GM12865 (cell line): Measurements from ENCODE around the gene CNTNAP2.

ENCODE experiments used
- DNase-seq: peaks from one replicate; pipeline ENCODE4 v3.0.0; 2010; ENCODE audit warnings: low read depth
- H3K4me3 ChIP-seq: 2 replicates; pipeline ENCODE4 v1.5.1; 2011; ENCODE audit warnings: mild to moderate bottlenecking, low read depth, low read length, control low read depth
- CTCF ChIP-seq: IDR thresholded peaks from 2 replicates; pipeline ENCODE4 v1.5.1; 2011; ENCODE audit warnings: low read length, control low read depth, low read depth, inconsistent platforms; ENCODE audit not compliant: insufficient read depth; ENCODE audit errors: missing control alignments

CNTNAP2 gene

GRCh38 chr7:146119002-146119401, 2.4 kb downstream of the CNTNAP2 start:
- no peak for TF ChIP-seq CTCF
- no peak for DNase-seq
- H3K4me3 ChIP-seq: no peak overlapping the region

- no peak for DNase-seq
- no peak for TF ChIP-seq CTCF
- H3K4me3 ChIP-seq: no peak overlapping the region
Observed at GRCh38 chr7:146123715-146124114, 7.1 kb downstream of the CNTNAP2 start.

GRCh38 chr7:146126767-146127509, 10.3 kb downstream of the CNTNAP2 start:
- no peak for DNase-seq
- H3K4me3 ChIP-seq: no peak overlapping the region
- TF ChIP-seq CTCF: no peak

GRCh38 chr7:146129296-146129695, 12.7 kb downstream of the CNTNAP2 start:
- TF ChIP-seq CTCF: no peak
- no peak overlapping the region for H3K4me3 ChIP-seq
- DNase-seq: no peak

GRCh38 chr7:146129997-146130396, 13.4 kb downstream of the CNTNAP2 start:
- no peak for DNase-seq
- TF ChIP-seq CTCF: no peak
- no peak overlapping the region for H3K4me3 ChIP-seq

GRCh38 chr7:146131701-146132100, 15.1 kb downstream of the CNTNAP2 start:
- TF ChIP-seq CTCF: no peak
- no peak overlapping the region for H3K4me3 ChIP-seq
- no peak for DNase-seq

- no peak for DNase-seq
- TF ChIP-seq CTCF: no peak
- H3K4me3 ChIP-seq: no peak overlapping the region
Observed at GRCh38 chr7:146136357-146136875, 19.8 kb downstream of the CNTNAP2 start.
